ENCODE results near the gene CAPN5.

Gene CAPN5

DNA sequence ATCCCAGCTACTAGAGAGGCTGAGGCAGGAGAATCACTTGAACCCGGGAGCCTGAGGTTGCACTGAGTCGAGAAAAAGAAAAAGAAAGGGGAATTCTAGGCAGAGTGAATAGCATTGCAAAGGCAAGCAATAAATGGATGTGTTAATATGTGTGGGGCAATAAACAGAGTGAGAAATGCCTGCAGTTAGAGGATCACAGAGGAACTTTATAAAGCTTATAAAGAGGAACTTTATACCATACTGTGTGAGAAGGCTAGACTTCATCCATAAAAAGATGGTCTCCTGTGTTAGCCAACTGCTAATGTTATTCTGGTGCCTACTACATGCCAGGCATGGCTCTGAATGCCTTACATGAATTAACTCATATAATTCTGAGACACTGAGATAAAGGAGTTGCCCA lies 31.7 kb upstream of the CAPN5 start:
- no peaks in the 10 kb centered on the region for H3K36me3 ChIP-seq (ENCODE audit: control insufficient read depth, insufficient read depth, low read length, severe bottlenecking)
- H3K4me3 ChIP-seq (ENCODE audit: low read length), result no peak overlapping the region
- H3K9me3 ChIP-seq (ENCODE audit: control insufficient read depth, low read length), result no peaks in the 10 kb centered on the region
- H3K27me3 ChIP-seq (replicated peaks; ENCODE audit: control insufficient read depth, insufficient read depth, low read length), result peaks cover 56% of the 10 kb centered on the region
- H3K4me1 ChIP-seq (ENCODE audit: control insufficient read depth, insufficient read depth, low read length), result no peaks in the 10 kb centered on the region
- no peak for DNase-seq (ENCODE audit: low read depth)
- no peak overlapping the region for H3K9ac ChIP-seq (ENCODE audit: low read length)

- Histone ChIP-seq H3K36me3 (ENCODE audit: control insufficient read depth, insufficient read depth, low read length, severe bottlenecking) (no peaks in the 10 kb centered on the region), H3K4me3 (ENCODE audit: low read length) (no peak overlapping the region)
- no peak for DNase-seq (ENCODE audit: low read depth)
These were observed 31.2 kb upstream of the CAPN5 start for GRCh38 chr11:77035580-77035979.

DNA sequence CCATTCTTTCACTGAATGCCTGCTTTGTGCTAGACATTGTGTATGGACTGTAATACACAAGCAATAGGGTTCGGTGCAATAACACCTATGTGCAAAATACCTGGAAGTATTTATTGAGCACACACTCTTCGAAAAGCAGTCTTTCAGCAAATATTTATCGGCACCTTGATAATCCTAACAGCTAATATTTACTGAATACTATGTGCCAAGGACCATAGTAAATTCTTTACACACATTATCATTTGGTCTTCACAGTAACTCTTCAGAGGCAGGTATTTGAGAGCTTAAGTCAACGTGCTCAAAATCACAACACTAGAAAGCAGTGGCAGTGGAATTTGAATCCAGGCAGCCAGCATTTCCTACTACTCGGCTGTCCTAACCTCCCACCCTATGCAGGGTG lies 30.4 kb upstream of the CAPN5 start:
- H3K9me3 ChIP-seq (ENCODE audit: control insufficient read depth, low read length), result no peaks in the 10 kb centered on the region
- no peak overlapping the region for H3K9ac ChIP-seq (ENCODE audit: low read length)
- no peaks in the 10 kb centered on the region for H3K4me1 ChIP-seq (ENCODE audit: control insufficient read depth, insufficient read depth, low read length)
- no peak for DNase-seq (ENCODE audit: low read depth)
- H3K4me3 ChIP-seq (ENCODE audit: low read length), result no peak overlapping the region
- peaks cover 52% of the 10 kb centered on the region for H3K27me3 ChIP-seq (replicated peaks; ENCODE audit: control insufficient read depth, insufficient read depth, low read length)
- H3K36me3 ChIP-seq (ENCODE audit: control insufficient read depth, insufficient read depth, low read length, severe bottlenecking), result no peaks in the 10 kb centered on the region

More at GRCh38 chr11:77035580-77035979, 31.2 kb upstream of the CAPN5 start:
- Histone ChIP-seq H3K9ac (ENCODE audit: low read length) (no peak overlapping the region), H3K4me1 (ENCODE audit: control insufficient read depth, insufficient read depth, low read length) (no peaks in the 10 kb centered on the region), H3K9me3 (ENCODE audit: control insufficient read depth, low read length) (no peaks in the 10 kb centered on the region), H3K27me3 (replicated peaks; ENCODE audit: control insufficient read depth, insufficient read depth, low read length) (peaks cover 58% of the 10 kb centered on the region)

- Histone ChIP-seq H3K9ac (ENCODE audit: low read length) (no peak overlapping the region), H3K9me3 (ENCODE audit: control insufficient read depth, low read length) (no peaks in the 10 kb centered on the region), H3K4me1 (ENCODE audit: control insufficient read depth, insufficient read depth, low read length) (no peaks in the 10 kb centered on the region), H3K36me3 (ENCODE audit: control insufficient read depth, insufficient read depth, low read length, severe bottlenecking) (no peaks in the 10 kb centered on the region), H3K27me3 (replicated peaks; ENCODE audit: control insufficient read depth, insufficient read depth, low read length) (peaks cover 52% of the 10 kb centered on the region), H3K4me3 (ENCODE audit: low read length) (no peak overlapping the region)
- no peak for DNase-seq (ENCODE audit: low read depth)
These were observed 29.7 kb upstream of the CAPN5 start for GRCh38 chr11:77037057-77037456.

DNA sequence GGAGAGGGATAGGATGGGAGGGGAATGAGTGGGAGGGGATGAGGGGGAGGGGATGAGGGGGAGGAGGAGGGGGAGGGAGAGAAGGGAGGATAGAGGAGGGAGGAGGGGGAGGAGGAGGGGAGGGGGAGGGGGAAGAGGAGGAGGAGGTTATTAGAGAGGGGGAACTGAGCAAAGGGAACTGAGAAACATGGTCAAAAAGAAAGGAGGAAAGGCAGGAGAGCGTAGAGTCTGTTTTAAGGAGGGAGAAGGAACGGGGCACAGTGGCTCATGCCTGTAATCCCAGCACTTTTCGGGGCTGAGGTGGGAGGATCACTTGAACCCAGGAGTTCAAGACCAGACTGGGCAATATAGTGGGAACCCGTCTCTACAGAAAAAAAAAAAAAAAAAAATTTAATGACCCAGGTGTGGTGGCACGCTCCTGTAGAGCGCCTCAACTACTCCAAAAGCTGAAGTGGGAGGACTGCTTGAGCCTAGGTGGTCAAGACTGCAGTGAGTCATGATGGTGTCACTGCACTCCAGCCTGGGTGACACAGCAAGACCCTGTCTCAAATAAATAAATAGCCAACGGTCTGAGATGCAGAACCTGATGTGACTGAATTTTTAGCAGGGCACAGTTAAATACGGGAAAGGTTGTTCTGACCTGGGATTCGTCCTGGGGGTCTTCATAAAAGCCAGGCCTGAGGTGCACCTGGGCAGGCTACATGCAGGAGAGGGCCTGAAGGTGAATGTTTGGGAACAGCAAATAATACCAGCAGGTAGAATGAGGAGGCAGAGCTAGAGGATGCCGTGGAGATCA lies 28.5 kb upstream of the CAPN5 start:
- Histone ChIP-seq H3K27me3 (replicated peaks; ENCODE audit: control insufficient read depth, insufficient read depth, low read length) (peaks cover 52% of the 10 kb centered on the region), H3K36me3 (ENCODE audit: control insufficient read depth, insufficient read depth, low read length, severe bottlenecking) (no peaks in the 10 kb centered on the region), H3K9ac (ENCODE audit: low read length) (no peak overlapping the region), H3K9me3 (ENCODE audit: control insufficient read depth, low read length) (no peaks in the 10 kb centered on the region), H3K4me3 (ENCODE audit: low read length) (no peak overlapping the region), H3K4me1 (ENCODE audit: control insufficient read depth, insufficient read depth, low read length) (no peaks in the 10 kb centered on the region)
- no peak for DNase-seq (ENCODE audit: low read depth)

DNA sequence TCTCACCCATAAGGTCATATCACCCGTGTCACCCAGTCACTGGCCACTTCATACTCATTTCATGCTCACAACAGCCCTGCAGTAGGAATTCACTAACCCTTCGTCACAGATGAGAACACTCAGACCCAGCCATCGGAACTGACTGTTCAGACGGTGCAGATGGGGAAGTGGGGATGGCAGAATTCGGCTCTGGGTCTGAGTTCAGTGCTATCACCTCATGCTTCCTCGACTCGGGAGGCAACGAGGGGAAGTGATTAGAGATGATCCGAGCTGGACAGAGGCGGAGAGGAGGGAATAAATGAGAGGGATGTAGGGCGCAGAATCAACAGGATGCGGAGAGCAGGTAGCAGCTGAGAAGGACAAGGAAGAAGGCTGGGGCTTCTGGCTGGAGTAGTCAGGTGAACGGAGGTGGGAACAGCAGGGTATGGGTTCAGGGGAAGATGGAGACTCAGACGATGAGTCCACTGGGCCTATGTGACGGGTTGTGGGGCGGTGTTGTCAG lies 27.9 kb upstream of the CAPN5 start:
- no peaks in the 10 kb centered on the region for H3K9me3 ChIP-seq (ENCODE audit: control insufficient read depth, low read length)
- H3K4me1 ChIP-seq (ENCODE audit: control insufficient read depth, insufficient read depth, low read length), result no peaks in the 10 kb centered on the region
- DNase-seq (ENCODE audit: low read depth), result no peak
- H3K27me3 ChIP-seq (replicated peaks; ENCODE audit: control insufficient read depth, insufficient read depth, low read length), result peaks cover 52% of the 10 kb centered on the region
- H3K9ac ChIP-seq (ENCODE audit: low read length), result no peak overlapping the region
- no peak overlapping the region for H3K4me3 ChIP-seq (ENCODE audit: low read length)
- H3K36me3 ChIP-seq (ENCODE audit: control insufficient read depth, insufficient read depth, low read length, severe bottlenecking), result no peaks in the 10 kb centered on the region

DNA sequence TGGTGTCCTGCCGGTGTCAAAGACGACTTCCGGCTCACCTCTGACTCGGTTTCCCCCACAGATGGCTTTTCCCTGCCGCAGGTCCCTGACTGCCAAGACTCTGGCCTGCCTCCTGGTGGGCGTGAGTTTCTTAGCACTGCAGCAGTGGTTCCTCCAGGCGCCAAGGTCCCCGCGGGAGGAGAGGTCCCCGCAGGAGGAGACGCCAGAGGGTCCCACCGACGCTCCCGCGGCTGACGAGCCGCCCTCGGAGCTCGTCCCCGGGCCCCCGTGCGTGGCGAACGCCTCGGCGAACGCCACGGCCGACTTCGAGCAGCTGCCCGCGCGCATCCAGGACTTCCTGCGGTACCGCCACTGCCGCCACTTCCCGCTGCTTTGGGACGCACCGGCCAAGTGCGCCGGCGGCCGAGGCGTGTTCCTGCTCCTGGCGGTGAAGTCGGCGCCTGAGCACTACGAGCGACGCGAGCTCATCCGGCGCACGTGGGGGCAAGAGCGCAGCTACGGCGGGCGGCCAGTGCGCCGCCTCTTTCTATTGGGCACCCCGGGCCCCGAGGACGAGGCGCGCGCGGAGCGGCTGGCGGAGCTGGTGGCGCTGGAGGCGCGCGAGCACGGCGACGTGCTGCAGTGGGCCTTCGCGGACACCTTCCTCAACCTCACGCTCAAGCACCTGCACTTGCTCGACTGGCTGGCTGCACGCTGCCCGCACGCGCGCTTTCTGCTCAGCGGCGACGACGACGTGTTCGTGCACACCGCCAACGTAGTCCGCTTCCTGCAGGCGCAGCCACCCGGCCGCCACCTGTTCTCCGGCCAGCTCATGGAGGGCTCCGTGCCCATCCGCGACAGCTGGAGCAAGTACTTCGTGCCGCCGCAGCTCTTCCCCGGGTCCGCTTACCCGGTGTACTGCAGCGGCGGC lies 27.0 kb upstream of the CAPN5 start:
- H3K36me3 ChIP-seq (ENCODE audit: control insufficient read depth, insufficient read depth, low read length, severe bottlenecking), result no peaks in the 10 kb centered on the region
- peak; percentile 74 for DNase-seq (ENCODE audit: low read depth)
- H3K9me3 ChIP-seq (ENCODE audit: control insufficient read depth, low read length), result no peaks in the 10 kb centered on the region
- H3K4me3 ChIP-seq (ENCODE audit: low read length), result peak overlapping the region; percentile 73
- peaks cover 47% of the 10 kb centered on the region for H3K27me3 ChIP-seq (replicated peaks; ENCODE audit: control insufficient read depth, insufficient read depth, low read length)
- H3K9ac ChIP-seq (ENCODE audit: low read length), result no peak overlapping the region
- H3K4me1 ChIP-seq (ENCODE audit: control insufficient read depth, insufficient read depth, low read length), result no peaks in the 10 kb centered on the region

GRCh38 chr11:77040401-77040777 lies 26.4 kb upstream of the CAPN5 start:
- Histone ChIP-seq H3K4me3 (ENCODE audit: low read length) (no peak overlapping the region), H3K36me3 (ENCODE audit: control insufficient read depth, insufficient read depth, low read length, severe bottlenecking) (no peaks in the 10 kb centered on the region), H3K4me1 (ENCODE audit: control insufficient read depth, insufficient read depth, low read length) (no peaks in the 10 kb centered on the region), H3K27me3 (replicated peaks; ENCODE audit: control insufficient read depth, insufficient read depth, low read length) (peaks cover 53% of the 10 kb centered on the region), H3K9ac (ENCODE audit: low read length) (no peak overlapping the region), H3K9me3 (ENCODE audit: control insufficient read depth, low read length) (no peaks in the 10 kb centered on the region)
- no peak for DNase-seq (ENCODE audit: low read depth)

DNA sequence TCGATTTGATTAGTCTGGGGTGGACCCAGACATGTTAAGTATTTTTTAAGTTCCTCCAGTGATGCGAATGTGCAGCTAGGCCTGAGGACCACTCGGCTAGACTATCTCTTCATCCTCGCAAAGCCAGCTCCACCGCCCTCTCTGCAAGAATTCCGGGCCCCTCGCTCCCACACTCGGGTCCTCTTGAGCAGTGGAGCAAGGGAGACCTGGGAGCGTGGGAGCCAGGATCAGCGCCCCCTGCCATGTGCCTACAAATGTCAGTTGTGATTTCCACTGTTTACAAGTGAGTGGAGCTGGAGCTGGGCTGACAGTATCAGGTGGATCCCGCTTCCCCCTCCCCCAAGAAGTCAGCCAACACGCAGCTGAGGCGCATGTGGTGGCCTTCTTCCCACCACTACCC lies 25.9 kb upstream of the CAPN5 start:
- peaks cover 53% of the 10 kb centered on the region for H3K27me3 ChIP-seq (replicated peaks; ENCODE audit: control insufficient read depth, insufficient read depth, low read length)

DNA sequence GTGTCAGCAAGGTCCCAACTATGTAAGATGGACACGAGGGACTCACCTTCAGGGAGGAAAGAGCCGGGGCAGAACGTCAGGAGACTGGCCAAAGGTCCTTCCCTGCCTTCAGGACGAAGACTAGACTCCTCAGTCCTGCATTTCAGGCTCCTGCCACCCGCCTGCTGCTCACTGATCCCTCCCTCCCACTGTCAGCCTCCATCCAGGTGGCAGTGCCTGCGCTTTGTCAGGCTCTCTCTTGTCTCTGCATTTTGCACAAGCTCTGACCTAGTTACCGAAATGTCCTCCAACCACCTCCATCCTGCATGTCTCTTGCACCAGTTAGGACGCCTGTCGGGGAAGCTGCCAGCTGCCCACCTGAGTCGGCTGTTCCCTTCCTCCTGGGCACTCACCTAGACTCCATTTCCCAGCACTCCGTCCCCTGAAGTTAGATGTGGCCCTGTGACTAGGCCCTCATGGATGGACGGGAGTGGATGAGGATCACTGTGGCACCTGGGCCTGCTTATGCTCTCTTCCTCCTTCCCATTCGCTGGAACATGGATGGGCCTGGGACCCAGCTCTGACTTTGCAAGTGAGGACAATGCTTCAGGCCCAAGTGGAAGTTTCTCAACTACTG lies 24.6 kb upstream of the CAPN5 start:
- Histone ChIP-seq H3K9ac (ENCODE audit: low read length) (no peak overlapping the region), H3K4me3 (ENCODE audit: low read length) (no peak overlapping the region), H3K9me3 (ENCODE audit: control insufficient read depth, low read length) (no peaks in the 10 kb centered on the region), H3K27me3 (replicated peaks; ENCODE audit: control insufficient read depth, insufficient read depth, low read length) (peaks cover 42% of the 10 kb centered on the region), H3K4me1 (ENCODE audit: control insufficient read depth, insufficient read depth, low read length) (peaks cover 2% of the 10 kb centered on the region), H3K36me3 (ENCODE audit: control insufficient read depth, insufficient read depth, low read length, severe bottlenecking) (no peaks in the 10 kb centered on the region)
- no peak for DNase-seq (ENCODE audit: low read depth)

More for the DNA sequence above, 25.9 kb upstream of the CAPN5 start:
- no peak overlapping the region for H3K4me3 ChIP-seq (ENCODE audit: low read length)
- no peaks in the 10 kb centered on the region for H3K4me1 ChIP-seq (ENCODE audit: control insufficient read depth, insufficient read depth, low read length)
- no peak overlapping the region for H3K9ac ChIP-seq (ENCODE audit: low read length)
- no peaks in the 10 kb centered on the region for H3K9me3 ChIP-seq (ENCODE audit: control insufficient read depth, low read length)
- no peak for DNase-seq (ENCODE audit: low read depth)
- H3K36me3 ChIP-seq (ENCODE audit: control insufficient read depth, insufficient read depth, low read length, severe bottlenecking), result no peaks in the 10 kb centered on the region

DNA sequence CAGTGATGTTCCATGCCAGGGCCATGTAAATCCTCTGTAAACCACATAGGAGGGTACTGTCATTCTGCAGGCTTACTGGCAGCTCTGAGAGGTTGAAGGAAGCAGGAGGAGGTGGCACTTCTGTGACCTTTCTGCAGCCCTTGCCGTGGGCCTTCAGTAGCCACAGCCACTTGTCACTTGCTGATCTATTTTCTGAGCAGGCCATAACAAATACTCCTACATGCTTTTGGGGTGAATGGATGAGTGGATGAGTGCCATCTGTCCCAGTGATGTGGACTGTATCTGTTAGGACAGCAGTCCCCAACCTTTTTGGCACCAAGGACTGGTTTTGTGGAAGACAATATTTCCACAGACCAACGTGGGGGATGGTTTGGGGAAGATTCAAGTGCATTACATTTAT lies 22.4 kb upstream of the CAPN5 start:
- peaks cover 27% of the 10 kb centered on the region for H3K27me3 ChIP-seq (replicated peaks; ENCODE audit: control insufficient read depth, insufficient read depth, low read length)
- no peak overlapping the region for H3K9ac ChIP-seq (ENCODE audit: low read length)
- H3K36me3 ChIP-seq (ENCODE audit: control insufficient read depth, insufficient read depth, low read length, severe bottlenecking), result no peaks in the 10 kb centered on the region
- peaks cover 5% of the 10 kb centered on the region for H3K4me1 ChIP-seq (ENCODE audit: control insufficient read depth, insufficient read depth, low read length)
- no peak overlapping the region for H3K4me3 ChIP-seq (ENCODE audit: low read length)
- DNase-seq (ENCODE audit: low read depth), result no peak
- no peaks in the 10 kb centered on the region for H3K9me3 ChIP-seq (ENCODE audit: control insufficient read depth, low read length)

All from adipocyte (in vitro differentiated cells).